HG03378 (cell line): ENCODE data around the gene DMD.
A peak's percentile ranks its signal among the peaks of the same experiment; 100 is the strongest.
"Not testable (repeated sequence)": the region's sequence is repeated elsewhere in the genome, so short reads cannot be mapped to it uniquely, and the experiment has no call there.

Experiments used
- ATAC-seq: cut with Tn5 transposase; IDR thresholded peaks from one replicate; pipeline ENCODE4 v1.9.1; 2021; ENCODE audit warnings: mild to moderate bottlenecking, moderate library complexity; ENCODE audit not compliant: unreplicated experiment

DMD gene

GRCh38 chrX:31471229-31471628 lies 1740.1 kb downstream of the DMD start:
- no peak for ATAC-seq

- ATAC-seq, result not testable (repeated sequence)
Observed at GRCh38 chrX:31470753-31471152, 1740.6 kb downstream of the DMD start.

- ATAC-seq, result no peak
Observed at GRCh38 chrX:31464306-31464915, 1746.9 kb downstream of the DMD start.

- no peak for ATAC-seq
Observed at GRCh38 chrX:31461266-31461665, 1750.1 kb downstream of the DMD start.

GRCh38 chrX:31459361-31459760 lies 1752.0 kb downstream of the DMD start:
- no peak for ATAC-seq

- ATAC-seq, result no peak
Observed at GRCh38 chrX:31449965-31450364, 1761.4 kb downstream of the DMD start.

- ATAC-seq, result no peak
Observed at GRCh38 chrX:31449081-31449480, 1762.3 kb downstream of the DMD start.

GRCh38 chrX:31445542-31445941 lies 1765.8 kb downstream of the DMD start:
- no peak for ATAC-seq

GRCh38 chrX:31443654-31444053 lies 1767.7 kb downstream of the DMD start:
- ATAC-seq, result no peak

- no peak for ATAC-seq
Observed at GRCh38 chrX:31440546-31440945, 1770.8 kb downstream of the DMD start.

GRCh38 chrX:31436424-31436823 lies 1774.9 kb downstream of the DMD start:
- ATAC-seq, result no peak

GRCh38 chrX:31435592-31435991 lies 1775.8 kb downstream of the DMD start:
- no peak for ATAC-seq

GRCh38 chrX:31433856-31434255 lies 1777.5 kb downstream of the DMD start:
- no peak for ATAC-seq

- ATAC-seq, result no peak
Observed at GRCh38 chrX:31429915-31430314, 1781.4 kb downstream of the DMD start.

GRCh38 chrX:31423609-31424189 lies 1787.7 kb downstream of the DMD start:
- ATAC-seq, result no peak

GRCh38 chrX:31421441-31421840 lies 1789.9 kb downstream of the DMD start:
- no peak for ATAC-seq

GRCh38 chrX:31420711-31421151 lies 1790.6 kb downstream of the DMD start:
- ATAC-seq, result peak; percentile 59

- peak; percentile 54 for ATAC-seq
Observed at GRCh38 chrX:31420302-31420701, 1791.0 kb downstream of the DMD start.

GRCh38 chrX:31397119-31397518 lies 1814.2 kb downstream of the DMD start:
- no peak for ATAC-seq

GRCh38 chrX:31392513-31392912 lies 1818.8 kb downstream of the DMD start:
- ATAC-seq, result no peak

GRCh38 chrX:31388946-31389345 lies 1822.4 kb downstream of the DMD start:
- ATAC-seq, result no peak

GRCh38 chrX:31384471-31384870 lies 1826.9 kb downstream of the DMD start:
- no peak for ATAC-seq

GRCh38 chrX:31383991-31384390 lies 1827.4 kb downstream of the DMD start:
- no peak for ATAC-seq
